Measurements from ENCODE around the gene LY86.
"Not testable (repeated sequence)": the region's sequence is repeated elsewhere in the genome, so short reads cannot be mapped to it uniquely, and the experiment has no call there.

The LY86 gene

DNA sequence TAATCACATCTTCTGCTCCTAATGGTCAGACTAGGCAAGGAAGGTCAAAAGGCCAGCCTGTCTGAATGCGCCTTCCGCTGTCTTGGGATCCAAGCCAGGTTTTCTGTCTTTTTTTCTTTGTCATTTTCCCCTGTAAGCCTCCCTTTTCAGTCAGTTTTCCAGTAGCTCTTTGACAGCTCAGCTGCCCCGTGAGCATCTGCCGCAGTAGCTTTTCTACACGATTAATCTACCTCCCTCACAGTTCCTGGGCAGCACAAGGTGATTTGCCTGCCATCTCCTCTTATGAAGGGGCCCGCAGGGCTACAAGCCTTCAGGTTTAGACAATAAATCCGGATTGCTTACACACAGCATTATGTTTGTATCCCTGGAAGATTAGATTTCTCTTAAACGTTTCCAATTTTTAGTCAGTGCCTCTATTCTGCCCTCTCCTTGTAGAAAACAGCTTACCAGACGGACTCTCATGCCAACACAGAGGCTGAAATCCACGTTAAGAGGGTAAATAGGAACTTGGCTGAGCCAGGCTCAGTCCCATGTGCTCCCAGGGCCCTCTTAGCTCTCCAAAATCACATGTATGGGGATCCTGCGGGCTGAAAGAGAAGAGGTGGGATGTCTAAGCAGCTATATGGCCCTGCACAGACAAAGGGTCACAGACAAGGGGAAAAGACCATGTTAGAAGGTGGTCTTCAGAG lies 77.2 kb downstream of the LY86 start:
- H3K4me3 ChIP-seq (ENCODE audit: low read depth, low read length): no peak overlapping the region
- H3K27ac ChIP-seq: no peak overlapping the region
- TF ChIP-seq, protein P1, sequence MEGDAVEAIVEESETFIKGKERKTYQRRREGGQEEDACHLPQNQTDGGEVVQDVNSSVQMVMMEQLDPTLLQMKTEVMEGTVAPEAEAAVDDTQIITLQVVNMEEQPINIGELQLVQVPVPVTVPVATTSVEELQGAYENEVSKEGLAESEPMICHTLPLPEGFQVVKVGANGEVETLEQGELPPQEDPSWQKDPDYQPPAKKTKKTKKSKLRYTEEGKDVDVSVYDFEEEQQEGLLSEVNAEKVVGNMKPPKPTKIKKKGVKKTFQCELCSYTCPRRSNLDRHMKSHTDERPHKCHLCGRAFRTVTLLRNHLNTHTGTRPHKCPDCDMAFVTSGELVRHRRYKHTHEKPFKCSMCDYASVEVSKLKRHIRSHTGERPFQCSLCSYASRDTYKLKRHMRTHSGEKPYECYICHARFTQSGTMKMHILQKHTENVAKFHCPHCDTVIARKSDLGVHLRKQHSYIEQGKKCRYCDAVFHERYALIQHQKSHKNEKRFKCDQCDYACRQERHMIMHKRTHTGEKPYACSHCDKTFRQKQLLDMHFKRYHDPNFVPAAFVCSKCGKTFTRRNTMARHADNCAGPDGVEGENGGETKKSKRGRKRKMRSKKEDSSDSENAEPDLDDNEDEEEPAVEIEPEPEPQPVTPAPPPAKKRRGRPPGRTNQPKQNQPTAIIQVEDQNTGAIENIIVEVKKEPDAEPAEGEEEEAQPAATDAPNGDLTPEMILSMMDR (IDR thresholded peaks at IDR 0.05; ENCODE audit: low read depth, low read length, missing control alignments): no peak
- DNase-seq: no peak
- in situ Hi-C loops (cut with HindIII; ENCODE audit: low pct_ligation_motif_present, low sequenced_read_pairs): no loop called here
- no peaks in the 10 kb centered on the region for H3K27me3 ChIP-seq (replicated peaks)
- no peaks in the 10 kb centered on the region for H3K36me3 ChIP-seq (replicated peaks)

GRCh38 chr6:6670150-6670549 lies 81.6 kb downstream of the LY86 start:
- in situ Hi-C loops (cut with HindIII; ENCODE audit: low pct_ligation_motif_present, low sequenced_read_pairs); H3K27me3 ChIP-seq (replicated peaks); H3K4me3 ChIP-seq (ENCODE audit: low read depth, low read length); DNase-seq; H3K36me3 ChIP-seq (replicated peaks); H3K27ac ChIP-seq: not testable (repeated sequence)

GRCh38 chr6:6674872-6675271 lies 86.4 kb downstream of the LY86 start:
- in situ Hi-C loops (cut with HindIII; ENCODE audit: low pct_ligation_motif_present, low sequenced_read_pairs): no loop called here
- H3K27ac ChIP-seq: no peak overlapping the region
- TF ChIP-seq, protein P1 (IDR thresholded peaks at IDR 0.05; ENCODE audit: low read depth, low read length, missing control alignments): peak; percentile 53
- no peaks in the 10 kb centered on the region for H3K27me3 ChIP-seq (replicated peaks)
- no peak for DNase-seq
- H3K4me3 ChIP-seq (ENCODE audit: low read depth, low read length): no peak overlapping the region
- no peaks in the 10 kb centered on the region for H3K36me3 ChIP-seq (replicated peaks)

- TF ChIP-seq, protein P1 (IDR thresholded peaks at IDR 0.05; ENCODE audit: low read depth, low read length, missing control alignments): peak; percentile 94
- in situ Hi-C loops (cut with HindIII; ENCODE audit: low pct_ligation_motif_present, low sequenced_read_pairs): no loop called here
- Histone ChIP-seq H3K27ac (no peak overlapping the region), H3K27me3 (replicated peaks) (no peaks in the 10 kb centered on the region), H3K36me3 (replicated peaks) (no peaks in the 10 kb centered on the region), H3K4me3 (ENCODE audit: low read depth, low read length) (no peak overlapping the region)
- DNase-seq: peak; percentile 77
These were observed 88.5 kb downstream of the LY86 start for GRCh38 chr6:6676910-6677441.

GRCh38 chr6:6678185-6678671 lies 89.7 kb downstream of the LY86 start:
- DNase-seq: peak; percentile 45
- Histone ChIP-seq H3K36me3 (replicated peaks) (no peaks in the 10 kb centered on the region), H3K27me3 (replicated peaks) (no peaks in the 10 kb centered on the region), H3K4me3 (ENCODE audit: low read depth, low read length) (no peak overlapping the region), H3K27ac (no peak overlapping the region)
- TF ChIP-seq, protein P1 (IDR thresholded peaks at IDR 0.05; ENCODE audit: low read depth, low read length, missing control alignments): no peak
- in situ Hi-C loops (cut with HindIII; ENCODE audit: low pct_ligation_motif_present, low sequenced_read_pairs): no loop called here

DNA sequence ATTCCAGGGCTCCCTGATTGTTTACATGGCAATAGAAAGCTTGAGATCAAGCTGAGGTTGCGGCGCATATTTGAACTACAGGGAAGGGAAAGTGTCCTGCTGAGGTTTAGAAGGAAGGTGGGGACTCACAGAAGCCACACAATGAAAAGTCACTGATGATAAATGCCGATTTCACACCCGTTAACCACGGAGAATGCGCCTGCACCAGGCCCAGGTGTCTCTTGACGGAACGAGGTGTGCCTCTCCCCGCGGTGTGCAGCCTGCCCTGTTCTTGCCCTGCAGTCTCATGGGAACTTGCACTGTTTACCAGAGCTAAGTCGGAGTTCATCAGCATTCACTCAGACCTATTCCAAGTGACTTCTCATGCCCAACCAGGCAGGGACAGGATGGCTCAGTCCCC lies 90.3 kb downstream of the LY86 start:
- in situ Hi-C loops (cut with HindIII; ENCODE audit: low pct_ligation_motif_present, low sequenced_read_pairs): no loop called here
- H3K27me3 ChIP-seq (replicated peaks): no peaks in the 10 kb centered on the region

More for the DNA sequence above, 90.3 kb downstream of the LY86 start:
- H3K4me3 ChIP-seq (ENCODE audit: low read depth, low read length): no peak overlapping the region
- TF ChIP-seq, protein P1 (IDR thresholded peaks at IDR 0.05; ENCODE audit: low read depth, low read length, missing control alignments): no peak
- no peak for DNase-seq
- no peaks in the 10 kb centered on the region for H3K36me3 ChIP-seq (replicated peaks)
- no peak overlapping the region for H3K27ac ChIP-seq

All from brain microvascular endothelial cell (primary cell).